Left cardiac atrium (tissue), 4 donors: ENCODE data around the gene SH3BP1. TPM values are rescaled to one million over a fixed set of nuclear protein-coding genes. Genes with fewer than 3 reads are reported as not detected.

ENCODE experiments used
- ATAC-seq, 2 donors: fragments of 200-7000 bp; cut with Tn5 transposase; one replicate each; pipeline ENCODE4 v1.9.1; 2020; ENCODE audit warnings: mild to moderate bottlenecking in 2 of 2, moderate library complexity in 2 of 2
- DNase-seq: peaks from one replicate; pipeline ENCODE4 v3.0.0-alpha.2; 2020
- intact Hi-C, 2 donors: fragments of 100-400 bp; cut with DNase I; formaldehyde crosslinking; loops; one replicate each; pipeline versions ENCODE4 v1.14.1 to v1.15.1; 2022 to 2023
- total RNA-seq, 2 donors: library from RNA; stranded (reverse); fragmentation: NEBNext Ultra II Directional; extraction: Animal tissue kit (Norgen Biotek cat#: 25700); gene quantifications; one replicate each; pipeline ENCODE4 v1.2.1, GENCODE V29; 2021
- donor health status: DM: no; HTN: yes; CAD: no.
- donor health status: DM: no; HTN: yes; CAD: no; lungs with severe emphysema.
- donor health status: DM: yes; HTN: yes; CAD: no.
- donor health status: Dilated cardiomyopathy.

The SH3BP1 gene
- total RNA-seq, 2 donors from 2014 or later, result 4.9 to 5.1 TPM

GRCh38 chr22:37630839-37631435, 8.5 kb upstream of the SH3BP1 start:
- intact Hi-C loops, result no loop called here
- ATAC-seq (no peak), DNase-seq (no peak)

- ATAC-seq, result no peak
- no peak for DNase-seq
- intact Hi-C loops, result no loop called here
Measured at GRCh38 chr22:37631448-37632173, 7.9 kb upstream of the SH3BP1 start.

- intact Hi-C loops, result no loop called here
- DNase-seq, result no peak
- ATAC-seq, result peak in 1 of 2 donors; percentile 0
Measured at GRCh38 chr22:37632174-37633088, 7.0 kb upstream of the SH3BP1 start.

- intact Hi-C loops, result no loop called here
- DNase-seq (no peak), ATAC-seq (peak in 1 of 2 donors; percentile 1)
Measured at GRCh38 chr22:37633089-37633624, 6.3 kb upstream of the SH3BP1 start.

GRCh38 chr22:37633625-37634416, 5.6 kb upstream of the SH3BP1 start:
- ATAC-seq (peak; percentile 86 to 87), DNase-seq (peak; percentile 87)
- intact Hi-C loops, result no loop called here

- intact Hi-C loops, result no loop called here
- ATAC-seq, result peak; percentile 1 to 21
- no peak for DNase-seq
Measured at GRCh38 chr22:37634417-37634924, 5.0 kb upstream of the SH3BP1 start.

- intact Hi-C loops, result no loop called here
- DNase-seq, result no peak
- no peak for ATAC-seq
Measured at GRCh38 chr22:37635157-37635556, 4.3 kb upstream of the SH3BP1 start.

GRCh38 chr22:37636186-37636948, 3.1 kb upstream of the SH3BP1 start:
- intact Hi-C loops, result no loop called here
- ATAC-seq, result no peak
- no peak for DNase-seq

GRCh38 chr22:37636949-37637273, 2.6 kb upstream of the SH3BP1 start:
- no peak for ATAC-seq
- intact Hi-C loops, result no loop called here
- DNase-seq, result no peak

GRCh38 chr22:37638391-37639069, 939 bp upstream of the SH3BP1 start:
- DNase-seq, result no peak
- ATAC-seq, result no peak
- intact Hi-C loops, result no loop called here

GRCh38 chr22:37639771-37640590, 512 bp downstream of the SH3BP1 start:
- intact Hi-C loops, result loop anchor here (5.0 to 10.0 kb wide), 2 partner anchors 42 to 155 kb away; no protein-coding TSS in a partner anchor
- ATAC-seq (peak in 1 of 2 donors; percentile 3), DNase-seq (no peak)

GRCh38 chr22:37640591-37641560, 1.4 kb downstream of the SH3BP1 start:
- no peak for ATAC-seq
- DNase-seq, result no peak
- intact Hi-C loops, result loop anchor here (5.0 to 10.0 kb wide), 2 partner anchors 41 to 154 kb away; no protein-coding TSS in a partner anchor

GRCh38 chr22:37641561-37641949, 2.1 kb downstream of the SH3BP1 start:
- ATAC-seq (no peak), DNase-seq (no peak)
- intact Hi-C loops, result loop anchor here (5.0 to 10.0 kb wide), 2 partner anchors 41 to 153 kb away; no protein-coding TSS in a partner anchor

GRCh38 chr22:37643225-37643847, 3.9 kb downstream of the SH3BP1 start:
- intact Hi-C loops, result loop anchor here (2.0 to 10.0 kb wide), 3 partner anchors 37 to 151 kb away; no protein-coding TSS in a partner anchor
- peak; percentile 86 for DNase-seq
- ATAC-seq, result peak; percentile 76 to 81

- intact Hi-C loops, result loop anchor here (10.0 kb wide), 1 partner anchor 147 kb away; no protein-coding TSS in a partner anchor
- no peak for ATAC-seq
- no peak for DNase-seq
Measured at GRCh38 chr22:37647317-37647716, 7.8 kb downstream of the SH3BP1 start.
